ENCODE results near the gene HOXB6.

DNA sequence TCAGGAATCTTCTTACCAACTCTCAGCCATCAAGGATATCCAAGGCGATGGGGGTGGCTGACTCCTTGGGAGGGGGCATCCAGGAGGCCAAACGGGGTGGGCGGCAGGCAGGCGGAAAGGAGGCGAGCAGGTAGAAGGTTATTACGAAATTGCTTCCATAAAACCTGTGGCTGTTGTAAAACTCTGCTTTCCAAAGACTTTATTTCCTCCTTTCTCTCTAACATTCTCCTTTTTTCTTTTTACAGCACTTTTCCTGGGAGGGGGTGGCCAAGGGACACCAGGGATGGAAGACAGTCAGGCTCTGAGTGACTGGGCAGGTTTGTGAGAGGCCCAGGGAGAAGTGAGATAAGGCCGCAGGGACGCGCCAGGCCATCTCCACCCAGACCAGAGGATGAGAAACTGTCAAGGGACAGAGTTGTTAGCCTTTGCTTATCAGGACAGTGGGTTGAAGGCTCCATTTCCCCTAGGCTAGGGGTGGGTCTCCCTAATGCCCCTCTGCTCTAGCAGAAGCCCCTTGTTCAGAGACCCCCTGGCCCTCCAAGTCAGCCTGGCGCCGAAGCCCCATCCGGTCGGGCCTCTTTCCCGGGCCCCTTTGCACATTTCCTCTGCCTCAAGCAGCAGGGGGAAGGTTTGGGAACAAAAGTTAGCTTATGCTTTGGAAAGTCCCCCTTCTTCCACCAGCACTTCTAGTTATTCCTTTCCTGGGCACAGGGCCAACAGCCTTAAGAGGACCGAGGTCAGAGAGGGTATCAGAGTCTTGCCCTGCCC is 26.3 kb upstream of the HOXB6 start:
- TF ChIP-seq CTCF (IDR thresholded peaks at IDR 0.05) (no peak), POLR2A (IDR thresholded peaks at IDR 0.05) (no peak), EP300 (IDR thresholded peaks at IDR 0.05) (no peak)
